Measurements from ENCODE around the gene THOP1. TPM values are rescaled to one million over a fixed set of nuclear protein-coding genes. Genes with fewer than 3 reads are reported as not detected.

THOP1 gene
- total and polyA plus RNA-seq, 2 donors from 2014 or later: 36.8 to 42.9 TPM

DNA sequence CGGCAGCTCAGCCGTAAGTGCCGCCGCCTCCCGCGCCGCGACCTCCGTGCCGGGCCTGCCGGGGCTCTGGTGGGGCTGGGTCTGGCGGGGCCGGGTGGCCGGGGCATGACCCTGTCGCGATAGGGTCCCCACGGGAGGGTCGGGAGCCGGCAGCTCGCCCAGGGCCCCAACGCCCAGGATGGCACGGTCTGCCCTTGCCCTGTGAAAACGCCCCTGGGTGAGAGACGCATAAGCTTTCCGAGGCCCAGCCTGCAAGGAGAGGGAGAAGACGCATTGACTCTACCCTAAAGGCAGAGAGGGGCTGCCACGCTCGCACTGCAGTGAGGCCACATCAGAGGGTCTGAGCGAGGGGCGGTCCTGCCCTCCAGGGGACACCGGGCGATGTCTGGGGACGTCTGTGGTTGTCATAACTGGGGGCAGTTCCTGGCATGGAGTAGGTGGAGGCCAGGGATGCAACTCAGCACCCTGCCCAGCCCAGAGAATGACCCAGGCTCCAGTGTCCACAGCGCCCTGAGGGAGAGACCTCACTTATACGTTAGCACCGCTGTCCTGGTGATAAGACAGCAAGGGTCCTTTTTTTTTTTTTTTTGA lies 34.9 kb downstream of the THOP1 start:
- no peaks in the 10 kb centered on the region for H3K36me3 ChIP-seq (ENCODE audit: control insufficient read depth in 2 of 3, insufficient read depth in 3 of 3, low read length in 3 of 3)
- H3K4me1 ChIP-seq (ENCODE audit: control insufficient read depth in 2 of 3, insufficient read depth in 2 of 3, low read depth in 1 of 3, low read length in 3 of 3): peaks cover 0 to 3% (median 0%) of the 10 kb centered on the region in 3 donors
- intact Hi-C loops (cut with DNase I): no loop called here
- FAIRE-seq: no peak
- TF ChIP-seq CTCF (IDR thresholded peaks at IDR 0.05; ENCODE audit: borderline replicate concordance, extremely low read depth, insufficient read depth): no peak
- no peak overlapping the region for H3K27ac ChIP-seq (ENCODE audit: low read depth in 2 of 2, low read length in 2 of 2)
- H3K27me3 ChIP-seq (ENCODE audit: control insufficient read depth, insufficient read depth, low read length): no peaks in the 10 kb centered on the region
- H3K4me3 ChIP-seq (ENCODE audit: low read length in 3 of 3): peak overlapping the region; percentile 72 to 86 (median 76)
- peak in 3 of 5 donors; percentile 25 to 48 (median 30) for DNase-seq
- no peaks in the 10 kb centered on the region for H3K9me3 ChIP-seq (ENCODE audit: control insufficient read depth in 2 of 3, insufficient read depth in 1 of 3, low read length in 3 of 3)
- peak overlapping the region; percentile 54 to 73 (median 69) for H3K9ac ChIP-seq (ENCODE audit: low read length in 3 of 3)

GRCh38 chr19:2822846-2823245 lies 37.5 kb downstream of the THOP1 start:
- H3K9ac ChIP-seq (ENCODE audit: low read length in 3 of 3): no peak overlapping the region
- no peak for TF ChIP-seq CTCF (IDR thresholded peaks at IDR 0.05; ENCODE audit: borderline replicate concordance, extremely low read depth, insufficient read depth)
- H3K36me3 ChIP-seq (ENCODE audit: control insufficient read depth in 2 of 3, insufficient read depth in 3 of 3, low read length in 3 of 3): peaks cover 0 to 7% (median 0%) of the 10 kb centered on the region in 3 donors
- no peak overlapping the region for H3K4me3 ChIP-seq (ENCODE audit: low read length in 3 of 3)
- DNase-seq (no peak), FAIRE-seq (no peak)
- H3K27ac ChIP-seq (ENCODE audit: low read depth in 2 of 2, low read length in 2 of 2): no peak overlapping the region
- intact Hi-C loops (cut with DNase I): no loop called here
- H3K27me3 ChIP-seq (ENCODE audit: control insufficient read depth, insufficient read depth, low read length): no peaks in the 10 kb centered on the region
- H3K4me1 ChIP-seq (ENCODE audit: control insufficient read depth in 2 of 3, insufficient read depth in 2 of 3, low read depth in 1 of 3, low read length in 3 of 3): peaks cover 0 to 3% (median 0%) of the 10 kb centered on the region in 3 donors
- H3K9me3 ChIP-seq (ENCODE audit: control insufficient read depth in 2 of 3, insufficient read depth in 1 of 3, low read length in 3 of 3): no peaks in the 10 kb centered on the region

- Histone ChIP-seq H3K9ac (ENCODE audit: low read length in 3 of 3) (no peak overlapping the region), H3K36me3 (ENCODE audit: control insufficient read depth in 2 of 3, insufficient read depth in 3 of 3, low read length in 3 of 3) (peaks cover 0 to 9% (median 3%) of the 10 kb centered on the region in 3 donors), H3K4me1 (ENCODE audit: control insufficient read depth in 2 of 3, insufficient read depth in 2 of 3, low read depth in 1 of 3, low read length in 3 of 3) (peaks cover 0 to 3% (median 0%) of the 10 kb centered on the region in 3 donors), H3K27ac (ENCODE audit: low read depth in 2 of 2, low read length in 2 of 2) (no peak overlapping the region), H3K4me3 (ENCODE audit: low read length in 3 of 3) (no peak overlapping the region), H3K9me3 (ENCODE audit: control insufficient read depth in 2 of 3, insufficient read depth in 1 of 3, low read length in 3 of 3) (peaks cover 0 to 2% (median 0%) of the 10 kb centered on the region in 3 donors), H3K27me3 (ENCODE audit: control insufficient read depth, insufficient read depth, low read length) (no peaks in the 10 kb centered on the region)
- no peak for TF ChIP-seq CTCF (IDR thresholded peaks at IDR 0.05; ENCODE audit: borderline replicate concordance, extremely low read depth, insufficient read depth)
- FAIRE-seq (no peak), DNase-seq (no peak)
- intact Hi-C loops (cut with DNase I): no loop called here
Observed at GRCh38 chr19:2823646-2824045, 38.3 kb downstream of the THOP1 start.
